Tibial artery (tissue), 4 donors: ENCODE data around the gene SLC12A6.

ENCODE experiments used
- DNase-seq, 2 donors: peaks; one replicate each; pipeline ENCODE4 v3.0.0-alpha.2; 2019
- H3K27ac ChIP-seq, 2 donors: fragments of 200-600 bp; sonication (generic) in 1 of 2; 1 replicate in 1 of 2; 2 replicates in 1 of 2; pipeline ENCODE4 v1.5.1; 2018 to 2019; ENCODE audit warnings: mild to moderate bottlenecking in 1 of 2
- H3K27me3 ChIP-seq, 2 donors: fragments of 200-600 bp; sonication (generic) in 1 of 2; one replicate each; pipeline versions ENCODE4 v1.5.1 to v1.6.0; 2016 to 2019
- H3K36me3 ChIP-seq, 3 donors: fragments of 200-600 bp; sonication (generic) in 2 of 3; one replicate each; pipeline ENCODE4 v1.5.1; 2016 to 2019; ENCODE audit warnings: mild to moderate bottlenecking in 2 of 3
- H3K4me1 ChIP-seq, 4 donors: fragments of 200-600 bp; sonication (generic) in 2 of 4; 1 replicate in 3 of 4; 2 replicates in 1 of 4; pipeline ENCODE4 v1.5.1; 2016 to 2019
- H3K4me3 ChIP-seq, 2 donors: fragments of 200-600 bp; sonication (generic) in 1 of 2; 1 replicate in 1 of 2; 2 replicates in 1 of 2; pipeline ENCODE4 v1.5.1; 2018 to 2019; ENCODE audit warnings: mild to moderate bottlenecking in 2 of 2
- H3K9me3 ChIP-seq, 3 donors: fragments of 200-600 bp; sonication (generic) in 1 of 3; one replicate each; pipeline ENCODE4 v1.5.1; 2016 to 2019
- CTCF ChIP-seq, 2 experiments: fragments of 200-600 bp in 1 of 2; fragments of 450-650 bp in 1 of 2; IDR thresholded peaks; one replicate each; pipeline ENCODE4 v1.5.1; 2017 to 2019; ENCODE audit warnings: antibody characterized with exemption in 2 of 2, mild to moderate bottlenecking in 1 of 2, moderate library complexity in 1 of 2
- intact Hi-C: fragments of 100-400 bp; cut with DNase I; formaldehyde crosslinking; loops from one replicate; pipeline ENCODE4 v1.15.0; 2023; ENCODE audit warnings: low total_unique reads

SLC12A6 gene

DNA sequence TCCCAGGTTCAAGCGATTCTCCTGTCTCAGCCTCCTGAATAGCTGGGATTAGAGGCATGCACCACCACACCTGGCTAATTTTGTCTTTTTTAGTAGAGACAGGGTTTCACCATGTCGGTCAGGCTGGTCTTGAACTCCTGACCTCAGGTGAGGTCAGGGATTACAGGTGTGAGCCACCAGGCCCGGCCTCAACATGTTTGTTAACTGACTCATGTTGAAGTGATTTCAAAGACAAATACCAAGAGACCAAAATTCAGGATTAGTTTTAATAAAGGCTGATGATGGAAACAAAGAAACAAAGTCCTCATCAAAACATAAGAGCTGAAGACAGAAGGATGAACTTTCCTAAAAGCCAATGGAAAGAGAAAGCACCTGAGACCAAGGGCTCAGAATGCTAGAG is 36.5 kb downstream of the SLC12A6 start:
- DNase-seq, result no peak
- H3K4me1 ChIP-seq, result peaks cover 0 to 29% (median 11%) of the 10 kb centered on the region in 4 donors
- TF ChIP-seq CTCF (IDR thresholded peaks at IDR 0.05), result no peak
- intact Hi-C loops, result no loop called here
- H3K36me3 ChIP-seq, result no peaks in the 10 kb centered on the region
- H3K4me3 ChIP-seq, result no peak overlapping the region
- H3K9me3 ChIP-seq, result no peaks in the 10 kb centered on the region
- no peak overlapping the region for H3K27ac ChIP-seq
- H3K27me3 ChIP-seq, result no peaks in the 10 kb centered on the region

GRCh38 chr15:34297059-34297458 is 40.5 kb downstream of the SLC12A6 start:
- no peak overlapping the region for H3K4me3 ChIP-seq
- peak overlapping the region; percentile 44 to 56 for H3K27ac ChIP-seq
- no peak for DNase-seq
- H3K9me3 ChIP-seq, result no peaks in the 10 kb centered on the region
- intact Hi-C loops, result no loop called here
- no peak for TF ChIP-seq CTCF (IDR thresholded peaks at IDR 0.05)
- no peaks in the 10 kb centered on the region for H3K36me3 ChIP-seq
- no peaks in the 10 kb centered on the region for H3K27me3 ChIP-seq
- H3K4me1 ChIP-seq, result peaks cover 0 to 28% (median 11%) of the 10 kb centered on the region in 4 donors

- intact Hi-C loops, result no loop called here
- H3K36me3 ChIP-seq, result no peaks in the 10 kb centered on the region
- no peaks in the 10 kb centered on the region for H3K9me3 ChIP-seq
- H3K4me1 ChIP-seq, result peaks cover 0 to 21% (median 10%) of the 10 kb centered on the region in 4 donors
- H3K4me3 ChIP-seq, result no peak overlapping the region
- no peak for TF ChIP-seq CTCF (IDR thresholded peaks at IDR 0.05)
- no peak overlapping the region for H3K27ac ChIP-seq
- H3K27me3 ChIP-seq, result no peaks in the 10 kb centered on the region
- DNase-seq, result no peak
Observed at GRCh38 chr15:34292621-34293020, 45.0 kb downstream of the SLC12A6 start.

GRCh38 chr15:34284937-34285336 is 52.6 kb downstream of the SLC12A6 start:
- no peaks in the 10 kb centered on the region for H3K9me3 ChIP-seq
- intact Hi-C loops, result no loop called here
- no peak overlapping the region for H3K4me3 ChIP-seq
- no peak for TF ChIP-seq CTCF (IDR thresholded peaks at IDR 0.05)
- no peak overlapping the region for H3K27ac ChIP-seq
- no peaks in the 10 kb centered on the region for H3K27me3 ChIP-seq
- H3K4me1 ChIP-seq, result no peaks in the 10 kb centered on the region
- no peak for DNase-seq
- no peaks in the 10 kb centered on the region for H3K36me3 ChIP-seq

GRCh38 chr15:34282384-34282783 is 55.2 kb downstream of the SLC12A6 start:
- Histone ChIP-seq H3K27ac (no peak overlapping the region), H3K9me3 (no peaks in the 10 kb centered on the region), H3K27me3 (no peaks in the 10 kb centered on the region), H3K4me3 (no peak overlapping the region), H3K36me3 (no peaks in the 10 kb centered on the region), H3K4me1 (no peaks in the 10 kb centered on the region)
- DNase-seq, result no peak
- intact Hi-C loops, result no loop called here
- TF ChIP-seq CTCF (IDR thresholded peaks at IDR 0.05), result no peak

DNA sequence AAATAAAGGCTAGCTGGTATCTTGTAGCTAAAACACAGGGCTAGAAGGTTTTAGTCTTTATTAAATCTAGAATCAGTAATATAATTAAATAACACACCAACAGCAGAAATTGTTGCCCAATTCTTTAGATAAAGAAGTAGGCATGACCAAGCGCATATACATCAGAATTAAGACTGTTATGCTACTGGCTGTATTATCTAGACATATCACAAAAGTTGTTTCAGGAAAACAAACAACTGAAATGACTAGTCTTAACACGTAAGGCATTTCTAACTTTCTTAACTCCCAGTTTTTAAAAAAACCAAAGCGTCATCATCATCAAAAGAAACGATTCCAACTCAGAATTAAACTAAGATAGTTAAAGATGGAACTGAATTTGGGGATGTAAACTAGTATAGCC is 57.4 kb downstream of the SLC12A6 start:
- H3K27me3 ChIP-seq, result no peaks in the 10 kb centered on the region
- no peak overlapping the region for H3K27ac ChIP-seq
- no peak for TF ChIP-seq CTCF (IDR thresholded peaks at IDR 0.05)
- no peaks in the 10 kb centered on the region for H3K36me3 ChIP-seq
- no peak for DNase-seq
- no peak overlapping the region for H3K4me3 ChIP-seq
- no peaks in the 10 kb centered on the region for H3K9me3 ChIP-seq
- intact Hi-C loops, result no loop called here
- H3K4me1 ChIP-seq, result no peaks in the 10 kb centered on the region
